ENCODE measurements around the gene C9orf43.

Gene C9orf43

DNA sequence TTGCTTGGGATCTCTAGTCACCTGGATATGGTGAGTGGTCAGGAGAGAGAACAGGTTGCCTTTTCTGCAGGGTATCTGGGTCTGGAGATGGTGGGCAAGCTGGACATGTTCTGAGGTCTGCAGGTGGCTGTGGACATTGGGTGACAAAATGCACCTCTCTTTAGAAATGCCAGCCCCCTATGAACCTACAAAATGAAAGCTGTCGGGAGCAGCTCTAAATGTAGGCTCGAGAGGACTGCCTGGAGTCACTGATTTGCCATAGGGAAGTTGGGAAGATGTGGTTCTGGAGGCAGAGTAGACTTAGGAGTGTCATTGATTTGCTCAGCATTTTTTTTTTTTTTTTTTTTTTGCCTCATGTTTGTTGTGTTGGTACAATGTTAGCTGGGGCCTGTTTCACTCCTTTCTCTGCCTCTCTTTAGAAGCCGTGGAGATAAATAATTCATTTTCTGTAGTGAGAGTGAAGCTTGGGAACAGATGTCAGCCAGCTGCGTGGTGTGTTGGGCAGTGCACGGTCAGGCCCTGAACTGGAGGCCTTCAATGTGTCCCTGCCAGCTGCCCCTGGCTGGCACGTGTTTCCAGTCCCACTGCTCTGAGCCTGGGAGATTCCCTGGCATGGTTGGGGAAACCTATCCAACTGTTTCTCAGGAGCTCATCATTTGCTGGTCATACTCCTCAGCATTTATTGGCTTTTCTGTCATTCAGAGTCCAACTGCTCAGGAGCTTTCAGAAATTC lies 58.3 kb downstream of the C9orf43 start:
- DNase-seq (ENCODE audit: low spot score) = no peak

DNA sequence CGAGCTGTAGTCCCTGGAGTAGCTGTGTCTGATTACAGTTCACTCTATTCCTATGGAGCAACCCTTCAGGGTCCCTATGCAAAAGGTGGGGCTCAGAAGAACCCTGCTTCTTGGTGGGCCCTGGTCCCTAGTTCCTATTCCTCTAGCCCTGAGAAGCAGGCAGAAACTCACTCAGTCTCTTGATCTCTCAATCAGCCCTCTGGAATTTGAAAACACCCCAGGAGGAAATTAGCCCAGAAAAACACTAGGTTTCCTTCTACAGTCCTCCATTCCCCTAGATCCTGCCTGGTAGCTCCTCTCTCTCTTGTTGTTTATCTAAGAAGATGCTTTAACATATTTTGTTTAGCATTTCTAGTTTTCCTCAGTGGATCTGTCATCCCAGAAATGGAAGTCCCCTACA lies 60.6 kb downstream of the C9orf43 start:
- no peak for DNase-seq (ENCODE audit: low spot score)

DNA sequence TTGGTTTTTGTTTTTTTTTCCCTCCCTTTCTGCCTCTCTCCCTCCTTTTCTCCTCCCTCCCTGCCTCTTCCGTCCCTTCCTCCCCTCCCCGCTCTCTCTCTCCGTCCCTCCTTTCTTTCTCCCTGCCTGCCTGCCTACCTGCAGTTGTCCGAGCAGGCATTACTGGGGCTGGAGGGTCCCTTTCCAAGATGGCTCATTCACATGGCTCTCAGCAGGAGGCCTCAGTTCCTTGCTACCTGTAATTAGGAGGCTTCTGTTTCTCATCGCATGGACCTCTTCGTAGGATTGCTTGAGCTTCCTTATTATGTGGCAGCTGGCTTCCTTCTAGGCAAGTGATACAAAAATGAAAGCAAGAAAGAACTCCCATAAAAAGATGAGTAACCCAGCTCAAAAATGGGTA lies 61.0 kb downstream of the C9orf43 start:
- DNase-seq (ENCODE audit: low spot score) = no peak

DNA sequence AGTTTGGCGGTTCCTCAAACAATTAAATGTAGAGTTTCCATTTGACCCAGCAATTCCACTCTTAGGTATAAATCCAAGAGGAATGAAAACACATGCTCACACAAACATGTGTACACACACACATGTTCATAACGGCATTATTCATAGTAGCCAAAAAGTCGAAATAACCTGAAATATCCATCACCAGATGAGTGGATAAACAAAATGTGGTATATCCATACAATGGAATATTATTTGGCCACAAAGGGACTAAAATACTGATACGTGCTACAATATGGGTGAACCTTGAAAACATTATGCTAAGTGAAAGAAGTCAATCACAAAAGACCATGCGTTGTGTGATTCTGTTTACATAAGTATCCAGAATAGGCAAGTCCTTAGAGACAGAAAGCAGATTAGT lies 61.7 kb downstream of the C9orf43 start:
- no peak for DNase-seq (ENCODE audit: low spot score)

DNA sequence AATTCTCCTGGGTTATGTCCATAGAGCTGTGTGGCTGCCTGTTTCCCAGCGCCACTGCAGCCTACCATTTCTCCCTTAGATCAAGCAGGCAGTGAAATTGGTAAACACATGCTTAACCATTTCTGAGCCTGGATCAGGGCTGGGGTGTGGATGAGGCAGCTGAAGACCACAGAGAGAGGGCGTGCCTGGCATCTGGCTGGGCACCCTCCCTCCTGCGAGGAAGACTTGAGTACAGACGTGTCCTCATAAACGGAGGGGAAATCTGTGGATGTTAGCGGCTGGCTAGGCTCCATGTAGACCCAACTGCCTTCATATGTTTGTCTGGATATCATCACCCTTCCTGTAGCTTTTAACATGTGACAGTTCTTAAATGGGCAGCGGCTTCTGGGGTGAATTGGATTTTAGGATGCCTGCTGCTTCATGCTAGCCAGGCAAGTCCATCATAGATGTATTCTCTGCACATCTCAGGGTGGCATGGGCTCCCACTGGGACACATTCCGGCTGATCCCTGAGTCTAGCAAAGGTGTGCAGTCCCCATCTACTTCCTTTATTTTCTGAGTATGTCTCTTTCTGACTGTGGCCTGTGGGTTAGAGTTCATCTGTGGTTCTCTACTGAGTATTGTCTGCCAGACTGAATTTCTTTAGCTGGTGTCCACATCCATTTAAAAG lies 63.9 kb downstream of the C9orf43 start:
- DNase-seq (ENCODE audit: low spot score) = no peak

DNA sequence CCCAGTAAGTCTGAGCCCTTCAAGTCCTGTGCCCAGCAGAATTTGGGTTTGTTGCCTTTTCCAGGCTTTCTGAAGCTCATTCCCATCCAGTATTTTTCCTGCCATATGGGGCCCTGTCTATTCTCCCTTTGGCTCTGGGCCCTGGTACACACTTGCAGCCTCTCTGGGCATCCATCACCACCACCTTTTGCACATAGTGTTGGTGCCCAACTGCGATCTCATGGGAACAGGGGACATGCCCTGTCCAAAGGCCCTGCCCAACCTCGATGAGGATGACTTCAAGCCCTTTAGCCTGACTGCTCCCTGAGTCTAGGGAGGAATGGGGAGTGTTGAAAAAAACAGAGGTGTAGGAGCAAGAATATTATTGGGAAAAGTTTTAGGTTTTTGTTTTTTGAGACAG lies 64.5 kb downstream of the C9orf43 start:
- DNase-seq (ENCODE audit: low spot score) = peak; percentile 32

DNA sequence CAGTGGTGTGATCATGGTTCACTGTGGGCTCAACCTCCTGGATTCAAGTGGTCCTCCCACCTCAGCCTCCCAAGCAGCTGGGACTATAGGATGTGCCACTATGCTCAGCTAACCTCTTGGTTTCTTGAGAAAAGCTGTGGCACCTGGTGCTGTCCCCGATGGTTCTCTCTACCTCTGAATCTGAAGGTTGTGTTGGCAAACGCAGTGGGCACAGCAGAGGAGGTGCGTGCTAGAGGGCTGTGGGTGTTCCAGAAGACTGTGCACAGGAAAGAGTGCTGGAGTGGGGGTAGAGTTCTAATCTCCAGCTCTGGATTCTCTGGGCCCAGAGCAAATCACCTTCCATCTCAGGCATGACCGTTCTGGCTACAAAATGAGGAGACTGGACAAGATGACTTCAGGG lies 65.4 kb downstream of the C9orf43 start:
- DNase-seq (ENCODE audit: low spot score) = no peak

DNA sequence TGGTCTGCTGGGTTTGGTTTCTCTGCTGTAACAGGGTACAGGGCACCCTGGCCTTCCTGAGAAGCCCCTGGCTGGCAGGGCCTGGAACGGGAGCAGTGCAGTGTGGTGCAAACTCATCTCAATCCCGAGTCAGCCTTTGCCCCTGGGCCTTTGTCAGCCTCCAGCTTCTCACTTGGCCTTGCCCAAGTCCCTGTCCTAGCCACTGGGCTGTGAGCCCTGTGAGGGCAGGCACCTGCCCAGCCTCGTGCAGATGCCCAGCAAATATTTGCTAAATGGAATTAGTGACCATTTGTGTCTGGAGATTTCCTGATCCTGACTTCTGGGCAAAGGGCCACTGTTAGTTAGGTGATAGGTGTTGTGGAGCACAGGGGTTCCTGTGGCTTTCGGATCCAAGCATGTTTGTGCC lies 66.0 kb downstream of the C9orf43 start:
- no peak for DNase-seq (ENCODE audit: low spot score)

DNA sequence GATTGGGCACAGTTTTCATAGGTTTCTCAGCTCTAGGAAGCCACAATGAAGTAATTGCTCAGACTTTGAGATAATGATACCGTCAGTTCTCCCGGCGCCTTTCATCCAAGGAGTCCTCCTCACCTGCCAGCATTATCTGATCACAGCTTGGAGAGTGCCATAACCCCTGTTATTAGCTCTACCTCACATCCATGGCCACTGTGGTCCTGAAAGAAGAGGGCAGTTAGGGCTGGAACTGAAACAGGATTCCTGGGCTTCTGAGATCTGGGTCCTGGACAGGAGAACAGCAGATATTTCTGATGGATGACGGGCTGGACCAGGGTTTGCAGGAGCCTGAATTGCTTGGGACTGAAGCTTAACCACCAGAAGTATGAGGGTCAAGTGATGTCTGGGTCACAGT lies 66.5 kb downstream of the C9orf43 start:
- no peak for DNase-seq (ENCODE audit: low spot score)

DNA sequence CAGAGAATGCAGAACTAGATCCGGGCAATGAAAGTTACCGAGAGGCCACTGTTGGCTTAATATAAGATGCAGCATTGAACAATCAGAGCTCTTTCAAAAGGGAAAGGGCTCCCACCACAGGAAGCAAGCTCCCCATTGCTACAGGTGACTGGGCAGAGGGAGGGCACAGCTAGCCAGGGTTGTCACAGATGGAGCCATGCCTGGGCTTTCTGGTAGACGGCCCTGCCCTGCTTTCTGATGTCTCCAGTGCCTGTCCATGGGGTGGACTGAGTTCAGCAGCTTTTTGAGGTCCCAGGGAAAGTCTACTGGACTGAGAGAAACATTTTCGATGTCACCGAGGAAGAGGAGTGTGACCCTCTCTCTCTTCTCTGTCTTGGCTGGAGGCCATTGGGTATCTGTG lies 67.1 kb downstream of the C9orf43 start:
- DNase-seq (ENCODE audit: low spot score) = no peak

DNA sequence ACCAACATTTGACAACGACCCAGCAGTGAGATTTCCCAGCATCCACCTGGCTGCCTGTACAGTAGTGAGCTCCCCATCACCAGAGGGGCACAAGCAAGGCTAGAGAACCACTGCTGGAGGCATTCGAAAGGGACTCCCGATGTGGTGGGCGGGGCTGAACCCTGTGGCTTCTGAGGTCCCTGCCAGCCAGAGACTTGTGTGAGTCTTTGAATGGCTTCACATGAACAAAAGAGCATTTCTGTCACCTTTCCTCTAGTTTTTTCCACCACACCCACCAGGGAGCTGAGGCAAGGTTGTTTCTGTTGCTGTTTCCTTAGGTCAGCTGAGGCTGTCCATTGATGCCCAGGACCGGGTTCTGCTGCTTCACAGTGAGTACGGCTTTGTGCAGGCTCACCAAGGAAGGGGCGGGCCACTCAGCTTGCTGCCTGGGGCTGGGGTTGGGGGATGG lies 68.7 kb downstream of the C9orf43 start:
- no peak for DNase-seq (ENCODE audit: low spot score)

Measured in cerebellar cortex (tissue), 1 donor.